Head of caudate nucleus (tissue), 42 donors: ENCODE data around the gene MCM5.
"Not testable (repeated sequence)": the region's sequence is repeated elsewhere in the genome, so short reads cannot be mapped to it uniquely, and the experiment has no call there.

ENCODE experiments used
- DNase-seq, 42 donors: peaks; one replicate each; pipeline versions ENCODE4 v3.0.0 to v3.0.0-alpha.2; 2020 to 2021; ENCODE audit warnings: mixed read lengths in 7 of 42
- intact Hi-C: fragments of 100-400 bp; cut with DNase I; formaldehyde crosslinking; loops from one replicate; pipeline ENCODE4 v1.15.0; 2022

The MCM5 gene

DNA sequence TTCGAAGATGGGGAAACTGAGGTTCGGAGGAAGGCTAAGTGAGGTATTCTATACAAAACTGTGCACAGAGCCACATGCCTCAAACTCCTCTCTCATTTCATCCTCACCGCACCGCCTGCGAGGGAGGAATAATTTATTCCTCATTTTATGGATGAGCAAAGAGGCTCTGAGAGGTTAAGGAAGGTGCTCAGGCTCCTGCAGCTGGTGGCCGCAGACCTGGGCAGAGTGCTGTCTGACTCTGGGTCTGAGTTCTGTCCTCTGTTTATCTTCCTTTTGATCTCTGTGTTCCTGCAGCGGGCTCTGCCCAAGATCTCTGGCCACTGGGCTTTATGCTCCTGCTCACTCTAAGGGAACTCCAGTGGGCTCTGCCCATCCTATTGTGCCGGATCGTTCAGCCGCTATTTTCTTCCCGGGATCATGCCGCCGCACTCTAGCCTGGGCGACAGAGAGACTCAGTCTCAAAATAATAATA, 59.5 kb downstream of the MCM5 start:
- peak in 17 of 42 donors; percentile 26 to 70 (median 36) for DNase-seq
- intact Hi-C loops, result loop anchor here (5.0 kb wide), 1 partner anchor 53 kb away; no protein-coding TSS in a partner anchor

DNA sequence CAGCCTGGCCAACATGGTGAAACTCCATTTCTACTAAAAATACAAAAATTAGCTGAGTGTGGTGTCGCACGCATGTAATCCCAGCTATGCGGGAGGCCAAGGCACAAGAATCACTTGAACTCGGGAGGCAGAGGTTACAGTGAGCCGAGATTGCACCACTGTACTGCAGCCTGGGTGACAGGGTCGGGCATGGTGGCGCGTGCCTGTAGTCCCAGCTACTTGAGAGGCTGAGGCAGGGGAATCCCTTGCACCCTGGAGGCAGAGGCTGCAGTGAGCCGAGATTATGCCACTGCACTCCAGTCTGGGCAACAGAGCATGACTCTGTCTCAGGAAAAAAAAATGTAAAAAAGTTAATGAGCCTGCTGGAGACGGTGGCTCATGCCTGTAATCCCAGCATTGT, 60.0 kb downstream of the MCM5 start:
- DNase-seq, result not testable (repeated sequence)
- intact Hi-C loops, result loop anchor here (5.0 kb wide), 1 partner anchor 52 kb away; no protein-coding TSS in a partner anchor

DNA sequence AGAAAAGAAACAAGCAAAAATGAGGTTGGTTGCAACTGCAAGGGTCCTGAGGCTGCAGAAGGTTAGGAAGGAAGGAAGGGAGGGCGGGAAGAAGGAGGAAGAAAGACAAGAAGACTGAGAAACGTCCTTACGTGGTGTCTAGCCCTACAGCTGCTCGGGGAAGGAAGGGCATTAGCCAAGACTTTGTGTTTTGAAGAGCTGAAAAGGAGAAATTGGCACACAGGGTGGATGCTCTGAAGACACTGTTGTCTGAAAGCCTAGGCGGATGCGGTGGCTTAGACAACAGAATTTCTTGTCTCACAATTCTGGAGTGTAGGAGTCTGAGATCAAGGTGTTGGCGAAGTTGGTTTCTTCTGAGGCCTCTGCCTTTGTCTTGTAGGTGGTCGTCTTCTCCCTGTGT, 60.7 kb downstream of the MCM5 start:
- no peak for DNase-seq
- intact Hi-C loops, result no loop called here

DNA sequence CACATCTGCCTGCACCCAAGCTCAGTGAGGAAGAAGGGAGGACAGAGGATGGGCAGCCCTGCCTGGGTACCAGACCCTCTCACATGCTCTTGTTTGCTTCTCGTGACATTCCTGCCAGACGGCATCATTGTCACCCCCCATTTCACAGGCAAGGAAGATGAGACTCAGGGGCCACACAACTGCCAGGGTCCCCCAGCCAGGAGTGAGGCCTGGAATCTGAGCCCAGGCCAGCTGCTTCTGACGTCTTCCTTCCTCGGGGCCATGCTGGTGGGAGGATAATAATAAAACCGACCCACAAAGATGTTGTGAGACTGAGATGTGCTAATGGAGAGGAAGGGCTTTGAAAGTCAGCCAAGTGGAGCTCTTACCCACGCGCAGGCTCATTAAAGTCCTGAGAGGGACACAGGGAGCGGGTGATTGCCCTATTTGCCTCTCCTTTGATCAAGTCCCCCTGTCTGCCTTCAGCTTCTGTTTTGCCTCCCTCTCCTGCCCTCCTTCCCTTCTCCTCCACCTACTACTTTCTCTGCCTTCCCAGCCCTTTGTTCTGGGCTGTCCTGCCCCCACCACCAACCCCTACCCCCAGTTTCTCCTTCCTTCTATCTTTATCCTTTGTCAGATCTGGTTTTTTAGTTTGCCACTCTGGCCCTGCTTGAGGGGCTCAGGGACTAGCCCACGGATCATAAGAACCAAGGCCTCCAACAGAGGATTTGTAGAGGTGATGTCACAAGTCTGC, 62.7 kb downstream of the MCM5 start:
- intact Hi-C loops, result no loop called here
- DNase-seq, result no peak

DNA sequence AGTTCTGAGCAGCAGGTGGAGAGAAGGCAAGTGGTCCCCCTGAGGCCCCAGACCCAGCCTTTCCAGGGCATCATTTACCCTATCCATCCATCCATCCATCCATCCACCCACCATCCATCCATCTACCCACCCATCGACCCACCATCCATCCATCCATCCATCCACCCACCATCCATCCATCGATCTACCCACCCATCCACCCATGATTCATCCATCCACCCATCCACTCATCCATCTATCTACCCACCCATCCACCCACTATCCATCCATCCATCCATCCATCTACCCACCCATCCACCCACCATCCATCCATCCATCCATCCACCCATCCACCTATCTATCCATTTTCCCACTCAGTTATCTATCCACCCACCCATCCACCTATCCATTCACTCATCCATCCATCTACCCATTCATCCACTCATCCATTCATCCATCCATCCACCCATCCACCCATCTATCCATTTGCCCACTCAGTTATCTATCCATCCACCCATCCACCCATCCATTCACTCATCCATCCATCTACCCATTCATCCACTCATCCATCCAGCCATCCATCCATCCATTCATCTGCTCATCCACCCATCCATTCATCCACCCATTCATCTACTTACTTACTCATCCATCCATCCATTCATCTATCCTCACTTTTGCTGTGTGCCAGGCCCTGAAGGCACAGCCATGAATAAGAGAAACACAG, 63.4 kb downstream of the MCM5 start:
- intact Hi-C loops, result no loop called here
- no peak for DNase-seq

DNA sequence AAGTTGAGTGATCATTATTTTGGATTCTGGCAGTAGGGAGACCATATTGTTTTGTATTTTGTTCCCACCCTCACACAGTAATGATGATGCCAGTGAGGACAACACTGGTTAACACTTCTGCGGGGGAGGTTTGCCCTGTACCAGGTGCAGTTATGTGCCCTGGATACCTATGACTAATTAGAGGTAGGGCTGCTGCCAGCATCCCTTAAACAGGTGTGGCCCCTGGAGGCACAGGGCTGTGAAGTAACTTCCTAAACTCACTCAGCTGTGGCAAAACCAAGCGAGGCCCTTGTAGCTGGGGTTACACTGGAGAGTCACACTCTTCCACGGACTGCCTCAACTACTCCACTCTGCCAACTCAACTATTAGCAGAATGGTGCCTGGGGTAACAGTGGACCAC, 64.5 kb downstream of the MCM5 start:
- intact Hi-C loops, result no loop called here

DNA sequence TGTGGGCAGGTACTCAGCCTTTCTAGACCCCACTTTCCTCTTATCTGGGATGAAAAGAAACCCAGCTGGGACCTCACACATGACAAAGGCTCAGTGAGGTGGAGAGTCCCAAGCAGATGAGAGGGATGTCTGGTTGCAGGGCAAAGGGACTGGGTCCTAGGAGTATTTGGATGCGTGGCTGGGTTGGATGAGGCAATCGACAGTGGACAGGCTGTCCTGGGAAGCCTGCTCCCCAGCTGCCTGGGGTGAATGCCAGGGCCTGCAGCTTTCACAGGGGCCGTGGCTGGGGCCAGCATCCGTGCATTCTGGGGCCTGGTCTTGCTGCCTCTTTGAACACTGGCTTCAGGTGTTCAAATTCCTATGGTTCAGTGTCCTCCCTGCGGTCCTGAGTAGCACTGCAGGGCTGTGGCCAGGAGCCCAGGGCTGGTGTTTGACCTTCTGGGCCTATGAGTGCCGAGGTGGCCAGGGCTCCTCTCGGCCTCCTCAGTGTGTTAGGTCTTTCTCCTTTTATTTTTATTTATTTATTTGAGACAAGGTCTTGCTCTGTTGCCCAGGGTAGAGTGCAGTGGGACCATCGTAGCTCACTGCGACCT, 65.3 kb downstream of the MCM5 start:
- intact Hi-C loops, result no loop called here
- peak in 27 of 42 donors; percentile 24 to 79 (median 47) for DNase-seq

More for the DNA sequence above, 64.5 kb downstream of the MCM5 start:
- no peak for DNase-seq

DNA sequence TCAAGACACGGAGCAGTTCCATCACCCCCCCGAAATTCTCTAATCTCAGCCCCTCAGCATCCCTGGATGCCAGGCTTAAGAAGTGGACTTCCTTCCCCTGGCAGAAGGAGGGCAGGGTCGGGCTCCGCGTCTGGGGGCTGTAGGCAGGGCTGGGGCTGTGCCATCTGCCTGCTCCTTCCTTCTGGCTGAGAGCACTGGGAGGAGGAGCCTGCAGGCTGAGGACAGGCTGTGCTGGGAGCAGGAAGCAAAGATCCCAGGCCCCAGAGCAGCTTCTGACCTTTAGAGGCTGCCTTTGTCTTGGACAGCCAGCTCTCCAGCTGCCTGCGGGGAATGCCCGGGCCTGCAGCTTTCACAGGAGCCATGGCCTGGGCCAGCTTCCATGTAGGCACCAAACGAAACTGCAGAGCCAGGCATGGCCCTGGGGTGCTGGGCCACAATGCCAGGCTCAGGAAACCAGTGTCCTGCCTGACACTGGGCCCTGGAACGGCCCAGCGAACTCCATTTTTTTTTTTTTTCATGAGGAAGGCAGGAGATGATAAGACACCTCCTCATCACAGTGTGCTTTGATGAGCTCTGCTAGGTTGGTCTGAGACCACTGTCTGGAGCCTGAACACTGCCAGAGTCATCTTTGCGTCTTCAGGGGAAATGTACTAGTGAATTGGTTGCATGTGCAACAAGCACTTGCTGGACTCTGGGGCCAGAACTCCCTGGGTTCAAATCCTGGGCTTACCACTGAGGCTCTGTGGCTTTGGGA, 67.9 kb downstream of the MCM5 start:
- DNase-seq, result peak; percentile 60 to 91 (median 80)
- intact Hi-C loops, result no loop called here

DNA sequence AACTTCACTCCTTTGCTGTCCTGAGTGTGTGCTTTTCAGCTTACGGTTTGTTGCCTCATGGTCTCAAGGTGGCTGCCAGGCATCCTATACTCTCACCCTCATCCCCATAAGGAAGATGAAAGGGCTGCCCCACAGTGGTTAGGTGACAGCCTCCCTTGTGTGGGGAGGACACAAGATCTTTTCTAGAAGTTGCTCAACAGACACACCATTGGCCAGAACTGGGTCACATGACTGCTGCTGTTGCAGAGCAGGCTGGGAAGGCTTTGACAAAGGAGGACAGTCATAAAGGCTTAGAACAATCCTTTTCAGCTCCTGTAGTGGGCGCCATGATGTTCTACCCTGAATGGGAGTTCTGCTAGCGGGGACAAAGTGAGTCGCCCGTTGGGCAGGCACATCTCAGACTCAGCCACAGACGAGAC, 71.0 kb downstream of the MCM5 start:
- no peak for DNase-seq
- intact Hi-C loops, result no loop called here

DNA sequence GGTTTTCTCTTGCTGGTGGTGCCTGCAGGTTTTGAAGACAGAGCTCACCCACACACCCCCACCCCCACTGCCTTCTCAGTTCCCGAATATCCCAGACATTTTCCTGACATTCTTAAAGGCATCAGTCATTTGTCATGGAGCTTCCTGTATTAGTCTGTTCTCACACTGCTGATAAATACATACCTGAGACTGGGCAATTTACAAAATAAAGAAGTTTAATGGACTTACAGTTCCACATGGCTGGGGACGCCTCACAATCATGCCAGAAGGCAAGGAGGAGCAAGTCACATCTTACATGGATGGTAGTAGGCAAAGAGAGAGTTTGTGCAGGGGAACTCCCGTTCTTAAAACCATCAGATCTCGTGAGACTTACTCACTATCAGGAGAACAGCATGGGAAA, 71.6 kb downstream of the MCM5 start:
- DNase-seq, intact Hi-C loops: not testable (repeated sequence)

DNA sequence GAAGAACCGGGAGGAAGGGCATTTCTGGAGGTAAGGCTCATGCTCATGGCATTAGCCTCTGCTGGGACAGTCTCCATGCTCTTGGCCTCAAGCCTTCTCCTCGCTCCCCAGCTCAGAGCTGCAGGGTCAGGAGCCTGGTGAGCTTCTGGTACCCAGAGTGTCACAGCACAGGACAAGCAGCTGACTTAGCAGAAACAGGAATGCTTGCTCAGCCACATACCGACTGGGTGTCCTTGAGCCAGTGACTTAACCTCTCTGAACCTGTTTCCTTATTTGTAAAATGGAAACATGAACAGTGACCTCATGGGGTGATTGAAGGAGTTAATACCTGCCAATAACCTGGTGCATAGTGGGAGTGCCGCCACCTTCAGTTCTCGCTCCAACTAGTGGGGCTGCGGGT, 72.5 kb downstream of the MCM5 start:
- DNase-seq, result no peak

DNA sequence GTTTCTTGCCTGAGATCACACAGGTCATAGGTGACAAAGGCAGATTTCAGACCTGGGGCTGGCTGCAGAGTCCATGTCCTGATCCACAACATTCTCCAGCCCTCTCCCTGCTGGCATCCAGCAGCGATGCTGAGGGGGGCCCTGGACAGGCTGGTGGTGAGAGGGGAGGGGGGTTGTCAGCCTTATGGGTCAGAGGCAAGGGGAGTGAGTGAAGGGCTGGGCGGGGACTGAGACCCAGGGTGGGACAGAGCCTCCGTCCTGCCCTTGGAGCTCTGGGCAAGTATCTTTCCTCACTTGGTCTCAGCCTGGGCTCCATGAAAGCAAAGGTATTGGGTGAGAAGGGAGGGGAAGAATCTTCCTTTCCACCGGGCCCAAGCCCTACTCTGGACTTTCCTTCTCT, 74.0 kb downstream of the MCM5 start:
- no peak for DNase-seq
- intact Hi-C loops, result no loop called here

More for the DNA sequence above, 72.5 kb downstream of the MCM5 start:
- intact Hi-C loops, result no loop called here
